Activated effector memory CD4-positive, alpha-beta T cell treated with anti-CD3 and anti-CD28 coated beads, Interleukin-2, amount 50 U/mL, for 16 hours (primary cell): ENCODE measurements around the gene SPTY2D1.
"Not testable (repeated sequence)": the region's sequence is repeated elsewhere in the genome, so short reads cannot be mapped to it uniquely, and the experiment has no call there.

Experiments used
- DNase-seq: peaks from one replicate; pipeline ENCODE4 v3.0.0-alpha.2; 2020

SPTY2D1 gene

GRCh38 chr11:18617688-18618341, 16.3 kb downstream of the SPTY2D1 start:
- peak; percentile 67 for DNase-seq

GRCh38 chr11:18615628-18616392, 18.3 kb downstream of the SPTY2D1 start:
- no peak for DNase-seq

GRCh38 chr11:18614667-18615066, 19.5 kb downstream of the SPTY2D1 start:
- no peak for DNase-seq

GRCh38 chr11:18612394-18612793, 21.7 kb downstream of the SPTY2D1 start:
- no peak for DNase-seq

GRCh38 chr11:18611196-18611595, 22.9 kb downstream of the SPTY2D1 start:
- DNase-seq, result no peak

- no peak for DNase-seq
Measured at GRCh38 chr11:18608376-18608775, 25.8 kb downstream of the SPTY2D1 start.

GRCh38 chr11:18600915-18601569, 33.1 kb downstream of the SPTY2D1 start:
- no peak for DNase-seq

- no peak for DNase-seq
Measured at GRCh38 chr11:18599739-18600230, 34.4 kb downstream of the SPTY2D1 start, which contains the start of gene MISFA. Gene MISFA (plus strand): TSS chr11:18599789. CDS start chr11:18599929, 140 bp downstream.

GRCh38 chr11:18594999-18595749, 39.0 kb downstream of the SPTY2D1 start:
- DNase-seq, result no peak

- DNase-seq, result not testable (repeated sequence)
Measured at GRCh38 chr11:18594088-18594487, 40.1 kb downstream of the SPTY2D1 start.

GRCh38 chr11:18590571-18590970, 43.6 kb downstream of the SPTY2D1 start:
- no peak for DNase-seq

- peak; percentile 88 for DNase-seq
Measured at GRCh38 chr11:18588297-18589252, 45.6 kb downstream of the SPTY2D1 start, which contains the start of gene UEVLD. Gene UEVLD (minus strand): TSS chr11:18588734. CDS start chr11:18588654, 80 bp downstream.

GRCh38 chr11:18581825-18582224, 52.3 kb downstream of the SPTY2D1 start:
- DNase-seq, result no peak

GRCh38 chr11:18580113-18580766, 53.9 kb downstream of the SPTY2D1 start:
- no peak for DNase-seq

- no peak for DNase-seq
Measured at GRCh38 chr11:18578975-18579598, 55.1 kb downstream of the SPTY2D1 start.

- no peak for DNase-seq
Measured at GRCh38 chr11:18575361-18575760, 58.8 kb downstream of the SPTY2D1 start.

- no peak for DNase-seq
Measured at GRCh38 chr11:18567081-18567480, 67.1 kb downstream of the SPTY2D1 start.

GRCh38 chr11:18566406-18566805, 67.7 kb downstream of the SPTY2D1 start:
- no peak for DNase-seq

- DNase-seq, result no peak
Measured at GRCh38 chr11:18564149-18564548, 70.0 kb downstream of the SPTY2D1 start.

GRCh38 chr11:18563090-18563730, 70.9 kb downstream of the SPTY2D1 start:
- no peak for DNase-seq
